HepG2 (cell line): ENCODE data around the gene TMEM141. TPM values are rescaled to one million over a fixed set of nuclear protein-coding genes. Genes with fewer than 3 reads are reported as not detected.
A peak's percentile ranks its signal among the peaks of the same experiment; 100 is the strongest.

ENCODE experiments used
- ATAC-seq: fragments of 200-7000 bp; cut with Tn5 transposase; 3 replicates; pipeline ENCODE4 v1.9.1; 2020; ENCODE audit warnings: mild to moderate bottlenecking, moderate library complexity
- BruUV-seq: library from RNA; stranded (reverse); fragments of 400-500 nt; replicated peaks from 2 replicates; lab custom pipeline; 2021; lab: Mats Ljungman, UMichigan
- CTCF ChIA-PET: fragments of 300-600 bp; formaldehyde crosslinking; extraction: SDS; loops from one replicate; lab custom pipeline; 2021; ENCODE audit warnings: low total read pairs, inconsistent platforms, low intra/inter-chr PET ratio; lab: Yijun Ruan, JAX
- POLR2A ChIA-PET: fragments of 350-600 bp; sonication (Branson Sonifier 250); formaldehyde crosslinking; loops from one replicate; lab custom pipeline; 2020; ENCODE audit warnings: antibody characterized with exemption, inconsistent platforms; lab: Yijun Ruan, JAX
- DNase-seq: peaks from one replicate; pipeline ENCODE4 v3.0.0-alpha.2; 2015; ENCODE audit warnings: low spot score
- FAIRE-seq: peaks from 3 replicates; lab custom pipeline; 2011; peaks lifted over from hg19 to GRCh38; lab: Jason Lieb, UNC
- H2AFZ ChIP-seq: one replicate; pipeline ENCODE4 v1.6.1; 2011; ENCODE audit warnings: low read length, inconsistent platforms
- H3K27ac ChIP-seq: fragments of 300-600 bp; 3 replicates; pipeline ENCODE4 v1.8.0; 2011; ENCODE audit warnings: mixed run types, mild to moderate bottlenecking, mixed read lengths, low read length, inconsistent platforms; ENCODE audit not compliant: insufficient read depth; ENCODE audit errors: extremely low read length
- H3K27me3 ChIP-seq, 2 experiments: fragments of 200-600 bp in 1 of 2; 2 replicates in 1 of 2; 3 replicates in 1 of 2; pipeline versions ENCODE4 v1.6.0 to v1.8.0; 2011; ENCODE audit warnings: low read length in 2 of 2, mild to moderate bottlenecking in 2 of 2, moderate library complexity in 2 of 2, inconsistent platforms in 1 of 2; ENCODE audit not compliant: insufficient read depth in 2 of 2, control insufficient read depth in 1 of 2
- H3K36me3 ChIP-seq, 2 experiments: fragments of 200-600 bp in 1 of 2; replicated peaks in 1 of 2; 2 replicates in 1 of 2; 3 replicates in 1 of 2; pipeline versions ENCODE4 v1.5.1 to v1.8.0; 2011; ENCODE audit warnings: low read length in 2 of 2, inconsistent platforms in 1 of 2; ENCODE audit not compliant: insufficient read depth in 2 of 2, control insufficient read depth in 1 of 2
- H3K4me1 ChIP-seq: 2 replicates; pipeline ENCODE4 v1.5.1; 2012; ENCODE audit warnings: low read length, inconsistent platforms; ENCODE audit not compliant: insufficient read depth
- H3K4me2 ChIP-seq: 2 replicates; pipeline ENCODE4 v1.6.0; 2011; ENCODE audit warnings: low read depth, low read length, inconsistent platforms
- H3K4me3 ChIP-seq, 3 experiments: fragments of 200-600 bp in 1 of 3; sonication (generic), shearing (Covaris generic) in 1 of 3; replicated peaks in 1 of 3; 2 replicates each; pipeline ENCODE4 v1.5.1; 2011 to 2016; ENCODE audit warnings: low read length in 3 of 3, inconsistent platforms in 2 of 3, low read depth in 2 of 3, mild to moderate bottlenecking in 2 of 3, control low read depth in 1 of 3, mixed read lengths in 1 of 3; ENCODE audit not compliant: insufficient read depth in 1 of 3
- H3K79me2 ChIP-seq: one replicate; pipeline ENCODE4 v1.6.1; 2011; ENCODE audit warnings: low read length, inconsistent platforms; ENCODE audit not compliant: insufficient read depth
- H3K9ac ChIP-seq: 2 replicates; pipeline ENCODE4 v1.6.0; 2011; ENCODE audit warnings: mild to moderate bottlenecking, low read depth, low read length, inconsistent platforms; ENCODE audit not compliant: insufficient read depth
- H3K9me3 ChIP-seq: 2 replicates; pipeline ENCODE4 v1.5.1; 2012; ENCODE audit warnings: mild to moderate bottlenecking, low read length
- H4K20me1 ChIP-seq: 2 replicates; pipeline ENCODE4 v1.6.0; 2011; ENCODE audit warnings: inconsistent platforms, mild to moderate bottlenecking, low read length, moderate library complexity; ENCODE audit not compliant: insufficient read depth
- JUNB ChIP-seq: sonication (generic); formaldehyde crosslinking; IDR thresholded peaks from 2 replicates; pipeline ENCODE4 v1.8.0; 2022; ENCODE audit warnings: missing genetic modification reagents, mild to moderate bottlenecking, borderline replicate concordance
- KLF15 ChIP-seq: sonication (generic); formaldehyde crosslinking; IDR thresholded peaks from 2 replicates; pipeline ENCODE4 v1.8.1; 2023; ENCODE audit warnings: borderline replicate concordance, mild to moderate bottlenecking, inconsistent platforms, missing genetic modification reagents, mixed read lengths
- MAZ ChIP-seq, 2 experiments: sonication (generic) in 1 of 2; formaldehyde crosslinking in 1 of 2; IDR thresholded peaks; 2 replicates each; pipeline versions ENCODE4 v1.5.0 to v1.6.1; 2012 to 2020; ENCODE audit warnings: low read depth in 2 of 2, mild to moderate bottlenecking in 2 of 2, borderline replicate concordance in 1 of 2, improper control_type of control experiment in 1 of 2, low read length in 1 of 2, missing genetic modification reagents in 1 of 2, moderate library complexity in 1 of 2
- RARA ChIP-seq: IDR thresholded peaks from 2 replicates; pipeline ENCODE4 v1.6.1; 2016; ENCODE audit warnings: missing genetic modification reagents, missing compliant biosample characterization
- RXRB ChIP-seq: IDR thresholded peaks from 2 replicates; pipeline ENCODE4 v1.6.1; 2016; ENCODE audit warnings: borderline replicate concordance, missing genetic modification reagents, missing compliant biosample characterization
- SAP130 ChIP-seq: IDR thresholded peaks from 2 replicates; pipeline ENCODE4 v1.6.1; 2016; ENCODE audit warnings: low read depth
- TGIF2 ChIP-seq: IDR thresholded peaks from 2 replicates; pipeline ENCODE4 v1.6.1; 2016; ENCODE audit warnings: control low read depth, missing compliant biosample characterization
- ZNF3 ChIP-seq: IDR thresholded peaks from 2 replicates; pipeline ENCODE4 v1.7.0; 2017; ENCODE audit warnings: inconsistent platforms
- ZNF501 ChIP-seq: sonication (generic); formaldehyde crosslinking; IDR thresholded peaks from 2 replicates; pipeline ENCODE4 v1.5.1; 2020; ENCODE audit warnings: mild to moderate bottlenecking, moderate library complexity, missing genetic modification reagents
- ZNF605 ChIP-seq: sonication (generic); formaldehyde crosslinking; IDR thresholded peaks from 2 replicates; pipeline ENCODE4 v1.8.0; 2022; ENCODE audit warnings: mild to moderate bottlenecking, missing genetic modification reagents
- ZNF644 ChIP-seq: IDR thresholded peaks from 2 replicates; pipeline ENCODE4 v1.6.1; 2016; ENCODE audit warnings: low read depth
- WGBS: methylation state at CpG from one replicate; pipeline ENCODE4 v1.1.6; 2017; ENCODE audit warnings: low lambda C conversion rate; 5-methylcytosine and 5-hydroxymethylcytosine counted together
- in situ Hi-C: cut with HindIII; loops from 2 replicates; pipeline ENCODE4 v1.10.0; 2017; ENCODE audit warnings: low pct_unique_long_range_greater_than_20kb; ENCODE audit not compliant: extremely low pct_ligation_motif_present
- intact Hi-C: fragments of 100-400 bp; cut with micrococcal nuclease; formaldehyde crosslinking; loops from one replicate; pipeline ENCODE4 v1.10.0; 2022; ENCODE audit not compliant: unreplicated experiment
- polyA plus RNA-seq, 8 experiments: library from polyadenylated mRNA; depleted of rRNA in 3 of 8; stranded (reverse) in 7 of 8; unstranded in 1 of 8; fragments of >200 nt; fragmentation: Illumina TruSeq in 4 of 8; extraction: Trizol in 4 of 8; gene quantifications; 2 replicates each; pipeline versions ENCODE4 v1.2.1 to v1.2.3, GENCODE V29; 2011 to 2016; ENCODE audit warnings: low read depth in 4 of 8, missing spikeins in 1 of 8, mixed read lengths in 1 of 8; ENCODE audit not compliant: insufficient read depth in 1 of 8
- total RNA-seq, 5 experiments: library from RNA; depleted of rRNA; stranded (reverse); fragments of >200 nt; fragmentation: Illumina TruSeq; extraction: Trizol; gene quantifications; 2 replicates each; pipeline ENCODE4 v1.2.3, GENCODE V29; 2016; ENCODE audit warnings: low read depth in 1 of 5
- TF ChIP-seq, protein P1 (sequence below): sonication (generic); formaldehyde crosslinking; IDR thresholded peaks from 2 replicates; pipeline ENCODE4 v1.5.0; 2020; ENCODE audit warnings: mild to moderate bottlenecking, missing genetic modification reagents
- TF ChIP-seq, protein P2 (sequence below): sonication (generic); IDR thresholded peaks from 2 replicates; pipeline ENCODE4 v1.6.1; 2016; ENCODE audit warnings: low read depth, borderline replicate concordance
- TF ChIP-seq, protein P3 (sequence below): sonication (generic); formaldehyde crosslinking; IDR thresholded peaks from 2 replicates; pipeline ENCODE4 v1.5.1; 2020; ENCODE audit warnings: missing genetic modification reagents, mild to moderate bottlenecking, borderline replicate concordance
- TF ChIP-seq, protein P4 (sequence below): sonication (generic); formaldehyde crosslinking; IDR thresholded peaks from 2 replicates; pipeline ENCODE4 v1.4.0; 2020; ENCODE audit warnings: mild to moderate bottlenecking, low read depth, missing genetic modification reagents

Gene TMEM141
- total and polyA plus RNA-seq, 2 of the 13 experiments (the other 11 are each of a cell fraction or from before 2014, with no cell fraction given), result 81.0 to 202 TPM

DNA sequence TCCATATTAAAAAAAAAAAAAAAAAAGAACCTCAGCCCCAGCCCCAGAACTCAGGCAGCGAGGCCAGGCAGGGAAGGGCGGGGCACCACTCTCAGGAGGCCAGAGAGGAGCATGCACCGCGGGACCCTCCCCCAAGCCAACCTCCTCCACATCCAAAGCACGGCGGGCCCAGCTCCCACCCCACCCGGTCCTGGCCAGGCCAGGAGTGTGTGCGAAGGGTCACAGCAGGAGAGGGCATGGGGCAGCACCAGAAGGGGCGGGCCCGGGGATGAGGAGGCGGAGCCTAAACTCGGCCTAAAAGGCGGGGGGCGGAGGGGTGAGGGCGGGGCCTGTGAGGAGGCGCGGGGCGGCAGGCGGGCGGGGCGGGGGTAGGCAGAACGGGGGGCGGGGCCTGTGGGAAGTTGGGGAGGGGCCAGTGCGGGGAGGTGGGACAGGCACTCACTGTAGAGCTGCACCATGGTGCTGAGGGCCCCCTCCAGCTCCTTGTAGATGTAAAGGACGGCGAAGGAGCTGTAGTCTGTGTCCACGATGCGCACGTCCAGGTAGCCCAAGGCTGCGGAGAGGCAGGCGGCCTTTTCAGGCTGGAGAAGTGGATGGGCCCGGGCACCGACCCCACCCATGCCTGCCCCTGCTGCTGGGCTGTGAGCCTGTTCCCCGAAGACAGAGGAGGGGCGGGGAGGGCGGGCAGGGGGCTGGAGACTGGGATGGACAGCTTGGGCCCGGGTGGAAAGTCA is 28.1 kb upstream of the TMEM141 start:
- Histone ChIP-seq H3K4me1 (peaks cover 71% of the 10 kb centered on the region), H2AFZ (no peak overlapping the region), H3K36me3 (no peaks in the 10 kb centered on the region), H3K27ac (no peak overlapping the region), H3K27me3 (peaks cover 0 to 9% of the 10 kb centered on the region in 2 experiments; a peak in 1 of 5 replicates), H3K79me2 (no peaks in the 10 kb centered on the region), H3K4me2 (peak overlapping the region; percentile 23; the same call in 1 of the 2 replicates), H3K4me3 (peak overlapping the region in 1 of 3 experiments; percentile 44; a peak in 1 of 6 replicates), H3K9me3 (no peaks in the 10 kb centered on the region), H3K9ac (no peak overlapping the region), H4K20me1 (no peaks in the 10 kb centered on the region)
- no TSS peak for BruUV-seq
- CTCF ChIA-PET, result no interaction called here
- ATAC-seq (peak; percentile 18), FAIRE-seq (no peak), DNase-seq (peak; percentile 30)
- in situ Hi-C loops (no loop called here), intact Hi-C loops (no loop called here)
- POLR2A ChIA-PET, result interaction anchor here (1.4 kb wide), 1 partner anchor 35 kb away, joined by 3 read pairs; no protein-coding TSS in a partner anchor
- WGBS, result 53% methylated on average over 32 of the region's 37 CpGs
- TF ChIP-seq ZNF3 (CRISPR knock-in tag) (no peak), SAP130 (CRISPR knock-in tag) (peak; percentile 39; the same call in 1 of the 2 replicates), JUNB (no peak), ZNF501 (CRISPR knock-in tag) (no peak), ZNF605 (CRISPR knock-in tag) (no peak), TGIF2 (CRISPR knock-in tag) (no peak), MAZ (IDR thresholded peaks at IDR 0.05; ENCODE audit: borderline replicate concordance, low read depth, low read length) (peak; percentile 44; the same call in 1 of the 2 replicates), MAZ (CRISPR knock-in tag; IDR thresholded peaks at IDR 0.05; ENCODE audit: low read depth) (no peak), RARA (CRISPR knock-in tag) (0 out of 2 replicates have a peak, but pooled peaks have one; percentile 13), KLF15 (no peak), RXRB (CRISPR knock-in tag) (peak; percentile 59; the same call in 1 of the 2 replicates), ZNF644 (CRISPR knock-in tag) (no peak)
- TF ChIP-seq, protein P1, sequence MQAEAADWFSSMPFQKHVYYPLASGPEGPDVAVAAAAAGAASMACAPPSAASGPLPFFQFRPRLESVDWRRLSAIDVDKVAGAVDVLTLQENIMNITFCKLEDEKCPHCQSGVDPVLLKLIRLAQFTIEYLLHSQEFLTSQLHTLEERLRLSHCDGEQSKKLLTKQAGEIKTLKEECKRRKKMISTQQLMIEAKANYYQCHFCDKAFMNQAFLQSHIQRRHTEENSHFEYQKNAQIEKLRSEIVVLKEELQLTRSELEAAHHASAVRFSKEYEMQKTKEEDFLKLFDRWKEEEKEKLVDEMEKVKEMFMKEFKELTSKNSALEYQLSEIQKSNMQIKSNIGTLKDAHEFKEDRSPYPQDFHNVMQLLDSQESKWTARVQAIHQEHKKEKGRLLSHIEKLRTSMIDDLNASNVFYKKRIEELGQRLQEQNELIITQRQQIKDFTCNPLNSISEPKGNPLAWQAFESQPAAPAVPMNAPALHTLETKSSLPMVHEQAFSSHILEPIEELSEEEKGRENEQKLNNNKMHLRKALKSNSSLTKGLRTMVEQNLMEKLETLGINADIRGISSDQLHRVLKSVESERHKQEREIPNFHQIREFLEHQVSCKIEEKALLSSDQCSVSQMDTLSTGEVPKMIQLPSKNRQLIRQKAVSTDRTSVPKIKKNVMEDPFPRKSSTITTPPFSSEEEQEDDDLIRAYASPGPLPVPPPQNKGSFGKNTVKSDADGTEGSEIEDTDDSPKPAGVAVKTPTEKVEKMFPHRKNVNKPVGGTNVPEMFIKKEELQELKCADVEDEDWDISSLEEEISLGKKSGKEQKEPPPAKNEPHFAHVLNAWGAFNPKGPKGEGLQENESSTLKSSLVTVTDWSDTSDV (CRISPR knock-in tag), result 0 out of 2 replicates have a peak, but pooled peaks have one; percentile 21
- TF ChIP-seq, protein P2, sequence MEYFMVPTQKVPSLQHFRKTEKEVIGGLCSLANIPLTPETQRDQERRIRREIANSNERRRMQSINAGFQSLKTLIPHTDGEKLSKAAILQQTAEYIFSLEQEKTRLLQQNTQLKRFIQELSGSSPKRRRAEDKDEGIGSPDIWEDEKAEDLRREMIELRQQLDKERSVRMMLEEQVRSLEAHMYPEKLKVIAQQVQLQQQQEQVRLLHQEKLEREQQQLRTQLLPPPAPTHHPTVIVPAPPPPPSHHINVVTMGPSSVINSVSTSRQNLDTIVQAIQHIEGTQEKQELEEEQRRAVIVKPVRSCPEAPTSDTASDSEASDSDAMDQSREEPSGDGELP, result no peak; the same call in 1 of the 2 replicates
- TF ChIP-seq, protein P3, sequence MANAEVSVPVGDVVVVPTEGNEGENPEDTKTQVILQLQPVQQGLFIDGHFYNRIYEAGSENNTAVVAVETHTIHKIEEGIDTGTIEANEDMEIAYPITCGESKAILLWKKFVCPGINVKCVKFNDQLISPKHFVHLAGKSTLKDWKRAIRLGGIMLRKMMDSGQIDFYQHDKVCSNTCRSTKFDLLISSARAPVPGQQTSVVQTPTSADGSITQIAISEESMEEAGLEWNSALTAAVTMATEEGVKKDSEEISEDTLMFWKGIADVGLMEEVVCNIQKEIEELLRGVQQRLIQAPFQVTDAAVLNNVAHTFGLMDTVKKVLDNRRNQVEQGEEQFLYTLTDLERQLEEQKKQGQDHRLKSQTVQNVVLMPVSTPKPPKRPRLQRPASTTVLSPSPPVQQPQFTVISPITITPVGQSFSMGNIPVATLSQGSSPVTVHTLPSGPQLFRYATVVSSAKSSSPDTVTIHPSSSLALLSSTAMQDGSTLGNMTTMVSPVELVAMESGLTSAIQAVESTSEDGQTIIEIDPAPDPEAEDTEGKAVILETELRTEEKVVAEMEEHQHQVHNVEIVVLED, result no peak
- TF ChIP-seq, protein P4, sequence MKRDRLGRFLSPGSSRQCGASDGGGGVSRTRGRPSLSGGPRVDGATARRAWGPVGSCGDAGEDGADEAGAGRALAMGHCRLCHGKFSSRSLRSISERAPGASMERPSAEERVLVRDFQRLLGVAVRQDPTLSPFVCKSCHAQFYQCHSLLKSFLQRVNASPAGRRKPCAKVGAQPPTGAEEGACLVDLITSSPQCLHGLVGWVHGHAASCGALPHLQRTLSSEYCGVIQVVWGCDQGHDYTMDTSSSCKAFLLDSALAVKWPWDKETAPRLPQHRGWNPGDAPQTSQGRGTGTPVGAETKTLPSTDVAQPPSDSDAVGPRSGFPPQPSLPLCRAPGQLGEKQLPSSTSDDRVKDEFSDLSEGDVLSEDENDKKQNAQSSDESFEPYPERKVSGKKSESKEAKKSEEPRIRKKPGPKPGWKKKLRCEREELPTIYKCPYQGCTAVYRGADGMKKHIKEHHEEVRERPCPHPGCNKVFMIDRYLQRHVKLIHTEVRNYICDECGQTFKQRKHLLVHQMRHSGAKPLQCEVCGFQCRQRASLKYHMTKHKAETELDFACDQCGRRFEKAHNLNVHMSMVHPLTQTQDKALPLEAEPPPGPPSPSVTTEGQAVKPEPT, result no peak
